ENCODE results near the gene SCN5A. TPM values are rescaled to one million over a fixed set of nuclear protein-coding genes. Genes with fewer than 3 reads are reported as not detected.

Gene SCN5A
- total RNA-seq, 1 experiment from 2014 or later, result 0.16 TPM

- Histone ChIP-seq H3K4me3 (ENCODE audit: low read depth, low read length) (no peak overlapping the region), H3K9me3 (no peaks in the 10 kb centered on the region), H3K4me1 (no peaks in the 10 kb centered on the region), H3K27me3 (replicated peaks; ENCODE audit: control insufficient read depth, insufficient read depth, low read length) (no peaks in the 10 kb centered on the region), H3K36me3 (ENCODE audit: control insufficient read depth, insufficient read depth, low read length) (no peaks in the 10 kb centered on the region)
- TF ChIP-seq CTCF (IDR thresholded peaks at IDR 0.05; ENCODE audit: insufficient read depth in 1 of 2, low read depth in 1 of 2, low read length in 1 of 2, severe bottlenecking in 1 of 2, unreplicated experiment in 1 of 2), result no peak
- no peak for DNase-seq
- POLR2A ChIA-PET, result no interaction called here
- no peak overlapping the region for H3K4me3 Mint-ChIP-seq (ENCODE audit: unreplicated experiment)
- no peak overlapping the region for H3K27ac Mint-ChIP-seq (ENCODE audit: unreplicated experiment)
- no peaks in the 10 kb centered on the region for H3K9me3 Mint-ChIP-seq (ENCODE audit: unreplicated experiment)
- CTCF ChIA-PET, result no interaction called here
- peaks cover 6% of the 10 kb centered on the region for H3K27me3 Mint-ChIP-seq (ENCODE audit: insufficient read depth, unreplicated experiment)
- no peaks in the 10 kb centered on the region for H3K36me3 Mint-ChIP-seq (ENCODE audit: insufficient read depth, unreplicated experiment)
- H3K4me1 Mint-ChIP-seq (ENCODE audit: low read depth, unreplicated experiment), result no peaks in the 10 kb centered on the region
- intact Hi-C loops (cut with micrococcal nuclease; ENCODE audit: unreplicated experiment), result no loop called here
- BruUV-seq (replicated peaks), result no TSS peak
Observed at GRCh38 chr3:38565339-38566214, 83.9 kb downstream of the SCN5A start.

DNA sequence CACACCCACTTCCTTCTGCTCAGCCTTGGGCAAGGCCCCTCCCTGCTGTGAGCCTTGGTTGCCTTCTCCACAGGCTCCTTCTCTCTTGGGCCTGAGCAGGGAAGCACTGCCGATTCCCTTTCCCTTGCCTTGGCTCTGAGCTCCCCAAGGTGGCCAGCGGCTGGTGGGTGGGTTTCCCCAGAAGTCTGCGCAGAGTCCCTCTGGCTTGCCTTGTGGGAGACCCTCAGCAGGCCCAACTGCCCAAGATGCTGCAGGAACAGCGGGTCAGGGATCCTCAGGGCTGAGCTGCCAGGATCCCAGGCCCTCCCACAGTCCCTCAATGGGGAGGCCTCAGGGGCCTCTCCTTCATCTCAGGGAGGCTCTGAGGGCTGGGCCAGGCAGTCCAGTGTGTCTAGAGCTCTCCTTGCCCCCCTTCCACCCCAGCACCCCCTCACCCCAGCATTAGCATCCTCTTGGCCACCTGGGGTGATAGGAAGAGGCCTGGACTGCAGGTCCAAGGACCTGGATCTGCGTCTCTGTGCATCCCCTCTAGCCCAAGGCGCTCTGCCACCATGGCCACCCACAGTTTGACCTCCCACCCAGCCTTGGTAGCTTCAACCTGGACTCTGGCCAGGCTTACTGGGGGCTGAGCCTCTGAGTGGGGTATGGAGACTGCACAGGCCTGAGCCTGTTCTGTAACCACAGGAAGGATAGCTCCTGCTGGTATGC lies 84.7 kb downstream of the SCN5A start:
- Histone ChIP-seq H3K9me3 (no peaks in the 10 kb centered on the region), H3K4me3 (ENCODE audit: low read depth, low read length) (no peak overlapping the region), H3K27me3 (replicated peaks; ENCODE audit: control insufficient read depth, insufficient read depth, low read length) (no peaks in the 10 kb centered on the region), H3K4me1 (no peaks in the 10 kb centered on the region), H3K36me3 (ENCODE audit: control insufficient read depth, insufficient read depth, low read length) (no peaks in the 10 kb centered on the region)
- ChIA-PET POLR2A (no interaction called here), CTCF (no interaction called here)
- no peak for DNase-seq
- Mint-ChIP-seq H3K9me3 (ENCODE audit: unreplicated experiment) (no peaks in the 10 kb centered on the region), H3K36me3 (ENCODE audit: insufficient read depth, unreplicated experiment) (no peaks in the 10 kb centered on the region), H3K27ac (ENCODE audit: unreplicated experiment) (no peak overlapping the region), H3K27me3 (ENCODE audit: insufficient read depth, unreplicated experiment) (peaks cover 9% of the 10 kb centered on the region), H3K4me3 (ENCODE audit: unreplicated experiment) (no peak overlapping the region), H3K4me1 (ENCODE audit: low read depth, unreplicated experiment) (no peaks in the 10 kb centered on the region)
- intact Hi-C loops (cut with micrococcal nuclease; ENCODE audit: unreplicated experiment), result no loop called here
- BruUV-seq (replicated peaks), result no TSS peak
- TF ChIP-seq CTCF (IDR thresholded peaks at IDR 0.05; ENCODE audit: insufficient read depth in 1 of 2, low read depth in 1 of 2, low read length in 1 of 2, severe bottlenecking in 1 of 2, unreplicated experiment in 1 of 2), result no peak

DNA sequence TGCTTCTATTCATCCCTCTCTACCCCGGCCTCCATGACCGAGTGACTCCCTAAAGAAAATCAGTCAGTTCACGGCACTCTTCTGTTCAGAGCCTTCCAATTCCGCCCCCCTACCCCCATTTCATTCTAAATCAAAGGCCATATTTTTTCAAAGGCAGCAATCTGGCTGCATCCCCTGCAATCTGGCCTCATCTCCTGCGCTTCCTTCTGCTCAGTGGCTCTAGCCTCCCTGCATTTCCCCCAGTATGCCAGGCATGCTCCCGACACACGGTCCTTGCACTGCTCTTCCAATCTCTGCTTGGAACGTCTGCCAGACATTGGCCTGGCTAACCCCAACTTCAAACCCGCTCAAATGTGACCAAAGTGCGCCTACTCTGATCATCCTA lies 85.6 kb downstream of the SCN5A start:
- ChIA-PET CTCF (no interaction called here), POLR2A (no interaction called here)
- H3K36me3 Mint-ChIP-seq (ENCODE audit: insufficient read depth, unreplicated experiment), result no peaks in the 10 kb centered on the region
- no peaks in the 10 kb centered on the region for H3K27me3 ChIP-seq (replicated peaks; ENCODE audit: control insufficient read depth, insufficient read depth, low read length)
- no peak overlapping the region for H3K27ac Mint-ChIP-seq (ENCODE audit: unreplicated experiment)
- no peaks in the 10 kb centered on the region for H3K36me3 ChIP-seq (ENCODE audit: control insufficient read depth, insufficient read depth, low read length)
- no peak for TF ChIP-seq CTCF (IDR thresholded peaks at IDR 0.05; ENCODE audit: insufficient read depth in 1 of 2, low read depth in 1 of 2, low read length in 1 of 2, severe bottlenecking in 1 of 2, unreplicated experiment in 1 of 2)
- no peaks in the 10 kb centered on the region for H3K9me3 Mint-ChIP-seq (ENCODE audit: unreplicated experiment)
- H3K4me3 ChIP-seq (ENCODE audit: low read depth, low read length), result no peak overlapping the region
- DNase-seq, result no peak
- H3K9me3 ChIP-seq, result no peaks in the 10 kb centered on the region
- intact Hi-C loops (cut with micrococcal nuclease; ENCODE audit: unreplicated experiment), result no loop called here
- H3K4me1 Mint-ChIP-seq (ENCODE audit: low read depth, unreplicated experiment), result no peaks in the 10 kb centered on the region
- no TSS peak for BruUV-seq (replicated peaks)
- H3K4me3 Mint-ChIP-seq (ENCODE audit: unreplicated experiment), result no peak overlapping the region
- H3K4me1 ChIP-seq, result no peaks in the 10 kb centered on the region
- H3K27me3 Mint-ChIP-seq (ENCODE audit: insufficient read depth, unreplicated experiment), result peaks cover 9% of the 10 kb centered on the region
